ENCODE measurements around the gene SPPL2B. TPM values are rescaled to one million over a fixed set of nuclear protein-coding genes. Genes with fewer than 3 reads are reported as not detected.

The SPPL2B gene
- polyA plus RNA-seq, 1 experiment = 9.9 TPM

DNA sequence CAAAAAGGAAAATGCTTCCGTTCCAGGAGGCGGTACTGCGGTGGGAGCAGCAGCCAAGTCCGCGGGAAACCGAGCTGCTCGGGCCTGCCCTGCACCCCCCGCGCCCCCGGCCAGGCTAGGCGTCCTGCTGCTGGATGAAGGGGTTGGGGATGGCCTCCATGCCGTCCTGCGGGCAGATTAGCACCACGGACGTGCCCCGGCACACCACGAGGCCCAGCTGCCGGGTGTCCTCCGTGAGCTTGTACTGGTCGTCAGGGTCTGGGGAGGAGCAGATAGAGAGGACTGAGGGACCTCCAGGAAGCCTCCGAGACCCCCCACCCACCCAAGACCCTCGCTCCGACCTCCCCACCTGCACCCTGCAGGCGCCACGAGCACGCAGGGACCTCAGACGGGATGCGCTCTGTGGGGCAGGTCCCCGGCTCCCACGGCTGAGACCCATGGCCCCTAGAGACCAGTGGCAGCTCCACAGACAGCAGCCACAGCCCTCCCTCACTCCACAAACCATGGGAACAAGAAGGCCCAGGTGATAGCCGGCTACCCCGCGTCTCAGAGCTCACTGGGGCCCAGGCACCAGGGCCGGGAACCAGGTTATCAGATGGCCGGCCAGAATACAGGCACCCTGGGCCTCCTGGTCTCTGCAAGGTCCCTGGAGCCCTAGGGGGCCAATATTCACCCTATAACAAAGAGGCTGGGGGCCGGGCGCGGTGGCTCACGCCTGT lies 6.8 kb upstream of the SPPL2B start:
- ChIA-PET CTCF (no interaction called here), POLR2A (no interaction called here)

DNA sequence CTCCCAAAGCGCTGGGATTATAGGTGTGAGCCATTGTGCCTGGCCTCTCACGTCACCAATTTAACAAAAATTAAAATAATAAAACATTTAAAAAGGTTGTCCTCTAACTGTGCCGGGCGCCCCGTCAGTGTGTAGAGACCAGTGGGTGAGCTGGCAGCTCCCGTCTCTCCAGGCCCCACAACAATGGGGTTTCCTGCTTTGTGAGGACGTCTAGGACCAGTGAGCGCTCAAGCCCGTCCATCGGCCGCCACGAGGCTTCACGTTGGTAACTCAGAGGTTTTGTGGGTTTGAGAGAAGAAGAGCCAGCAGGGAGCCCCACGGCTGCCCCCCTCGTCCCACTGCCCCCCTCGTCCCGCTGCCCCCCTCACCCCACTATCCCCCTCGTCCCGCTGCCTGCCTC lies 4.8 kb upstream of the SPPL2B start:
- H3K27me3 ChIP-seq (ENCODE audit: control insufficient read depth, insufficient read depth, low read length) = no peaks in the 10 kb centered on the region
- H3K27ac ChIP-seq (ENCODE audit: low read depth, low read length) = no peak overlapping the region
- ChIA-PET CTCF (no interaction called here), POLR2A (no interaction called here)
- DNase-seq (ENCODE audit: low read depth, low spot score) = no peak
- no peaks in the 10 kb centered on the region; the same call in 1 of the 2 replicates for H3K9me3 ChIP-seq (ENCODE audit: control insufficient read depth, insufficient read depth, low read length)
- no peak for TF ChIP-seq CTCF (IDR thresholded peaks at IDR 0.05; ENCODE audit: low read depth, low read length)
- H3K4me3 ChIP-seq (ENCODE audit: low read depth, low read length) = no peak overlapping the region

More for the DNA sequence above, 6.8 kb upstream of the SPPL2B start:
- DNase-seq (ENCODE audit: low read depth, low spot score) = no peak
- H3K27ac ChIP-seq (ENCODE audit: low read depth, low read length) = no peak overlapping the region
- TF ChIP-seq CTCF (IDR thresholded peaks at IDR 0.05; ENCODE audit: low read depth, low read length) = no peak
- H3K27me3 ChIP-seq (ENCODE audit: control insufficient read depth, insufficient read depth, low read length) = no peaks in the 10 kb centered on the region
- no peak overlapping the region for H3K4me3 ChIP-seq (ENCODE audit: low read depth, low read length)
- no peaks in the 10 kb centered on the region; the same call in 1 of the 2 replicates for H3K9me3 ChIP-seq (ENCODE audit: control insufficient read depth, insufficient read depth, low read length)

- no peak for DNase-seq (ENCODE audit: low read depth, low spot score)
- ChIA-PET POLR2A (no interaction called here), CTCF (no interaction called here)
- no peaks in the 10 kb centered on the region for H3K27me3 ChIP-seq (ENCODE audit: control insufficient read depth, insufficient read depth, low read length)
- H3K4me3 ChIP-seq (ENCODE audit: low read depth, low read length) = no peak overlapping the region
- no peak overlapping the region for H3K27ac ChIP-seq (ENCODE audit: low read depth, low read length)
- TF ChIP-seq CTCF (IDR thresholded peaks at IDR 0.05; ENCODE audit: low read depth, low read length) = no peak
- H3K9me3 ChIP-seq (ENCODE audit: control insufficient read depth, insufficient read depth, low read length) = no peaks in the 10 kb centered on the region; the same call in 1 of the 2 replicates
These were observed 4.1 kb upstream of the SPPL2B start for GRCh38 chr19:2324220-2324948.

DNA sequence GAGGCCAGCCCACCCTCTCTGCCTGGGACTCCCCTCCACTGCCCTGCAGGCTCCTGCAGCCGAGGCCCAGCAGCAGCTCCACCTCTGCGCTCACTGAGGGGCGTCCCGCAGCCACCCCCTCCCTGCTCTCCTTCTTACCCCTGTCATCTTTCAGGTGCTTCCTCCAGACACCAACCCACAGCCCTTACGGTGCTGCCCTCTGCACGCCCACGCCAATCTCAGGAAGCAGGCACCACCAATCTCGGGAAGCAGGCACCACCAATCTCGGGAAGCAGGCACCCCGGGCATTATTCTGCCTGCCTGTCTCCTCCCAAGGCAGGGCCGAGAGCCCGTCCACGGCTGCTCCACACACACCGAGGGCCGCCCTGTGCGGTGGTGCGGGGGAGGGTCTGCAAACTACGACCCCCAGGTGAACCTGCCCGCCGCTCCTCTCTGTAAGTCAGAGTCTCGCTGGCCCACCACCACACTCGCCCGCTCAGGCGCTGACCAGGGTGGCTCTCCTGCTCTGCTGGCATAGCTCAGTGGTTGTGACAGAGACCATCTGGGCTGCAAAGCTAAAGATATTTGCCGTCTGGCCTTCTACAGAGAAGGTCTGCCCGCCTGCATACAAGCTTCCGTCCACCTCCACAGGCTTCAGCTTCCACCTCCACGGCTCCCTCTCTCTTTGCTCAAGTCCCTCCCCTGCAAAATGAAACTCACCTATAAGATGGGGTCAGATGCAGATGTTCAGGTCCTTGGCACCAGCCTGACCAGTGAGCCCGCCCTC lies 3.0 kb upstream of the SPPL2B start:
- CTCF ChIA-PET = no interaction called here
- no peak for DNase-seq (ENCODE audit: low read depth, low spot score)

More for the DNA sequence above, 3.0 kb upstream of the SPPL2B start:
- H3K27me3 ChIP-seq (ENCODE audit: control insufficient read depth, insufficient read depth, low read length) = no peaks in the 10 kb centered on the region
- TF ChIP-seq CTCF (IDR thresholded peaks at IDR 0.05; ENCODE audit: low read depth, low read length) = no peak
- H3K27ac ChIP-seq (ENCODE audit: low read depth, low read length) = no peak overlapping the region
- POLR2A ChIA-PET = no interaction called here
- H3K9me3 ChIP-seq (ENCODE audit: control insufficient read depth, insufficient read depth, low read length) = no peaks in the 10 kb centered on the region; the same call in 1 of the 2 replicates
- no peak overlapping the region for H3K4me3 ChIP-seq (ENCODE audit: low read depth, low read length)
